ENCODE results near the gene U2SURP. TPM values are rescaled to one million over a fixed set of nuclear protein-coding genes. Genes with fewer than 3 reads are reported as not detected.
"Not testable (repeated sequence)": the region's sequence is repeated elsewhere in the genome, so short reads cannot be mapped to it uniquely, and the experiment has no call there.

Gene U2SURP
- total and polyA plus RNA-seq, 2 experiments from 2014 or later = 41.5 to 71.4 TPM

GRCh38 chr3:143041903-143042302, 40.5 kb downstream of the U2SURP start:
- H3K4me2 ChIP-seq = no peak overlapping the region
- WGBS (ENCODE audit: low lambda C conversion rate, missing lambda C conversion rate) = 89% methylated on average over 1 of the region's 1 CpG
- no peak for DNase-seq (ENCODE audit: low spot score)
- no peak overlapping the region for H3K27ac ChIP-seq
- H3K4me3 ChIP-seq = no peak overlapping the region
- H3K9me2 ChIP-seq (replicated peaks; ENCODE audit: insufficient read depth) = no peaks in the 10 kb centered on the region
- no peaks in the 10 kb centered on the region for H3K27me3 ChIP-seq
- H3K79me2 ChIP-seq = peaks cover 4% of the 10 kb centered on the region
- H3K4me1 ChIP-seq (ENCODE audit: insufficient read depth) = no peaks in the 10 kb centered on the region
- no peaks in the 10 kb centered on the region for H3K9me3 ChIP-seq (ENCODE audit: low read depth)
- H2AFZ ChIP-seq = no peak overlapping the region
- H4K20me1 ChIP-seq (ENCODE audit: insufficient read depth, poor library complexity, severe bottlenecking) = no peaks in the 10 kb centered on the region
- TF ChIP-seq EZH2 (IDR thresholded peaks at IDR 0.05; ENCODE audit: borderline replicate concordance) (no peak), EZH2phosphoT487 (IDR thresholded peaks at IDR 0.05; ENCODE audit: low read depth, severe bottlenecking, unreplicated experiment) (no peak), CTCF (IDR thresholded peaks at IDR 0.05; ENCODE audit: poor library complexity) (no peak)
- no peaks in the 10 kb centered on the region for H3K36me3 ChIP-seq (replicated peaks; ENCODE audit: insufficient read depth, low read depth)

- H3K27me3 ChIP-seq = no peaks in the 10 kb centered on the region
- H3K4me1 ChIP-seq (ENCODE audit: insufficient read depth) = no peaks in the 10 kb centered on the region
- H3K4me2 ChIP-seq = no peak overlapping the region
- no peaks in the 10 kb centered on the region for H3K36me3 ChIP-seq (replicated peaks; ENCODE audit: insufficient read depth, low read depth)
- H3K27ac ChIP-seq = no peak overlapping the region
- no peaks in the 10 kb centered on the region for H4K20me1 ChIP-seq (ENCODE audit: insufficient read depth, poor library complexity, severe bottlenecking)
- TF ChIP-seq EZH2phosphoT487 (IDR thresholded peaks at IDR 0.05; ENCODE audit: low read depth, severe bottlenecking, unreplicated experiment) (no peak), EZH2 (IDR thresholded peaks at IDR 0.05; ENCODE audit: borderline replicate concordance) (no peak), CTCF (IDR thresholded peaks at IDR 0.05; ENCODE audit: poor library complexity) (no peak)
- H3K9me2 ChIP-seq (replicated peaks; ENCODE audit: insufficient read depth) = no peaks in the 10 kb centered on the region
- H3K9me3 ChIP-seq (ENCODE audit: low read depth) = no peaks in the 10 kb centered on the region
- no peak overlapping the region for H3K4me3 ChIP-seq
- WGBS (ENCODE audit: low lambda C conversion rate, missing lambda C conversion rate) = 99% methylated on average over 2 of the region's 2 CpGs
- no peak for DNase-seq (ENCODE audit: low spot score)
- H2AFZ ChIP-seq = no peak overlapping the region
- peaks cover 4% of the 10 kb centered on the region for H3K79me2 ChIP-seq
Measured at GRCh38 chr3:143045639-143046038, 44.3 kb downstream of the U2SURP start.

GRCh38 chr3:143046075-143046474, 44.7 kb downstream of the U2SURP start:
- H3K79me2 ChIP-seq; DNase-seq (ENCODE audit: low spot score); H3K4me3 ChIP-seq; H2AFZ ChIP-seq; H3K27ac ChIP-seq; H3K9me3 ChIP-seq (ENCODE audit: low read depth); H3K4me1 ChIP-seq (ENCODE audit: insufficient read depth); H3K36me3 ChIP-seq (replicated peaks; ENCODE audit: insufficient read depth, low read depth); H3K27me3 ChIP-seq; H3K9me2 ChIP-seq (replicated peaks; ENCODE audit: insufficient read depth); H3K4me2 ChIP-seq; H4K20me1 ChIP-seq (ENCODE audit: insufficient read depth, poor library complexity, severe bottlenecking): not testable (repeated sequence)
- 95% methylated on average over 5 of the region's 5 CpGs for WGBS (ENCODE audit: low lambda C conversion rate, missing lambda C conversion rate)

GRCh38 chr3:143054011-143054410, 52.6 kb downstream of the U2SURP start:
- WGBS (ENCODE audit: low lambda C conversion rate, missing lambda C conversion rate) = 66% methylated on average over 2 of the region's 2 CpGs

More at GRCh38 chr3:143054011-143054410, 52.6 kb downstream of the U2SURP start:
- Histone ChIP-seq H3K36me3 (replicated peaks; ENCODE audit: insufficient read depth, low read depth) (peaks cover 3% of the 10 kb centered on the region), H3K9me3 (ENCODE audit: low read depth) (no peaks in the 10 kb centered on the region), H4K20me1 (ENCODE audit: insufficient read depth, poor library complexity, severe bottlenecking) (no peaks in the 10 kb centered on the region), H3K9me2 (replicated peaks; ENCODE audit: insufficient read depth) (no peaks in the 10 kb centered on the region), H3K27me3 (no peaks in the 10 kb centered on the region), H3K4me1 (ENCODE audit: insufficient read depth) (peaks cover 4% of the 10 kb centered on the region), H3K27ac (no peak overlapping the region), H2AFZ (no peak overlapping the region), H3K79me2 (no peaks in the 10 kb centered on the region), H3K4me2 (no peak overlapping the region), H3K4me3 (no peak overlapping the region)
- TF ChIP-seq EZH2 (IDR thresholded peaks at IDR 0.05; ENCODE audit: borderline replicate concordance) (no peak), EZH2phosphoT487 (IDR thresholded peaks at IDR 0.05; ENCODE audit: low read depth, severe bottlenecking, unreplicated experiment) (no peak), CTCF (IDR thresholded peaks at IDR 0.05; ENCODE audit: poor library complexity) (no peak)
- DNase-seq (ENCODE audit: low spot score) = no peak

All from hepatocyte (in vitro differentiated cells).